Suprapubic skin (tissue), 3 donors: ENCODE data around the gene FMNL1.

Experiments used
- POLR2A ChIP-seq, 2 donors: fragments of 450-650 bp; IDR thresholded peaks; one replicate each; pipeline ENCODE4 v1.6.1; 2017; ENCODE audit warnings: antibody characterized with exemption in 2 of 2, mild to moderate bottlenecking in 2 of 2, moderate library complexity in 2 of 2
- TF ChIP-seq, protein P1 (sequence below), 2 donors: fragments of 200-600 bp in 1 of 2; fragments of 450-650 bp in 1 of 2; sonication (generic) in 1 of 2; IDR thresholded peaks; one replicate each; pipeline ENCODE4 v1.5.1; 2016 to 2019; ENCODE audit warnings: antibody characterized with exemption in 2 of 2, mild to moderate bottlenecking in 1 of 2, moderate library complexity in 1 of 2

- no peak for TF ChIP-seq POLR2A (IDR thresholded peaks at IDR 0.05)
- TF ChIP-seq, protein P1, sequence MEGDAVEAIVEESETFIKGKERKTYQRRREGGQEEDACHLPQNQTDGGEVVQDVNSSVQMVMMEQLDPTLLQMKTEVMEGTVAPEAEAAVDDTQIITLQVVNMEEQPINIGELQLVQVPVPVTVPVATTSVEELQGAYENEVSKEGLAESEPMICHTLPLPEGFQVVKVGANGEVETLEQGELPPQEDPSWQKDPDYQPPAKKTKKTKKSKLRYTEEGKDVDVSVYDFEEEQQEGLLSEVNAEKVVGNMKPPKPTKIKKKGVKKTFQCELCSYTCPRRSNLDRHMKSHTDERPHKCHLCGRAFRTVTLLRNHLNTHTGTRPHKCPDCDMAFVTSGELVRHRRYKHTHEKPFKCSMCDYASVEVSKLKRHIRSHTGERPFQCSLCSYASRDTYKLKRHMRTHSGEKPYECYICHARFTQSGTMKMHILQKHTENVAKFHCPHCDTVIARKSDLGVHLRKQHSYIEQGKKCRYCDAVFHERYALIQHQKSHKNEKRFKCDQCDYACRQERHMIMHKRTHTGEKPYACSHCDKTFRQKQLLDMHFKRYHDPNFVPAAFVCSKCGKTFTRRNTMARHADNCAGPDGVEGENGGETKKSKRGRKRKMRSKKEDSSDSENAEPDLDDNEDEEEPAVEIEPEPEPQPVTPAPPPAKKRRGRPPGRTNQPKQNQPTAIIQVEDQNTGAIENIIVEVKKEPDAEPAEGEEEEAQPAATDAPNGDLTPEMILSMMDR (IDR thresholded peaks at IDR 0.05): no peak
Measured at GRCh38 chr17:45251931-45252330, 30.2 kb downstream of the FMNL1 start.
